ENCODE measurements around the gene TMEM269.

- TF ChIP-seq POLR2AphosphoS5 (IDR thresholded peaks at IDR 0.05; ENCODE audit: low read depth, low read length) (no peak), POU2F2 (IDR thresholded peaks at IDR 0.05; ENCODE audit: low read depth, low read length) (no peak), TAF1 (IDR thresholded peaks at IDR 0.05; ENCODE audit: low read depth, low read length) (no peak), POLR2A (IDR thresholded peaks at IDR 0.05; ENCODE audit: low read depth, low read length) (no peak), SPI1 (IDR thresholded peaks at IDR 0.05; ENCODE audit: low read depth, low read length) (no peak)
These were observed 49.2 kb downstream of the TMEM269 start for GRCh38 chr1:42833981-42834380.
